A549 treated with CORT108297 at 1 μM for 4 hours (cell line): ENCODE data around the gene PAEP. TPM values are rescaled to one million over a fixed set of nuclear protein-coding genes. Genes with fewer than 3 reads are reported as not detected.

Experiments used
- total RNA-seq: library from RNA; stranded (reverse); fragments of 200-300 nt; extraction: Qiagen RNA extraction; gene quantifications from 5 replicates; pipeline ENCODE4 v1.2.3, GENCODE V29; 2022

The PAEP gene
- 0.14 to 0.28 TPM (median 0.21 TPM) in 5 replicates for total RNA-seq

GRCh38 chr9:135561391-135562234, at the start of gene PAEP:
Gene PAEP, plus strand, starts transcription at chr9:135561756.

GRCh38 chr9:135520916-135521607, 40.5 kb upstream of the PAEP start, which contains the start of gene LCN1:
Gene LCN1, plus strand, starts transcription at chr9:135521440. Its CDS starts 58 bp downstream, at chr9:135521498.

GRCh38 chr9:135545646-135546176, 15.8 kb upstream of the PAEP start, which contains the start of gene OBP2A:
Gene OBP2A, plus strand, starts transcription at chr9:135546126. Its CDS starts 55 bp downstream, at chr9:135546181.

Other genes starting within 250 kb of the PAEP start
- 15.6 to 21.1 TPM (median 20.0 TPM) in 5 replicates for gene PPP1R26, start 82.0 kb upstream of the PAEP start, total RNA-seq
- gene MRPS2, start 61.1 kb upstream of the PAEP start, total RNA-seq = 100 to 138 TPM (median 135 TPM) in 5 replicates
- 0.12 TPM in 1 of 5 replicates, not detected in the others for gene LCN1, start 40.3 kb upstream of the PAEP start, total RNA-seq
- not detected in 5 replicates for gene OBP2A, start 15.6 kb upstream of the PAEP start, total RNA-seq
- not detected in 5 replicates for gene GLT6D1, start 77.8 kb downstream of the PAEP start, total RNA-seq
- not detected in 5 replicates for gene LCN9, start 101.6 kb downstream of the PAEP start, total RNA-seq
- not detected in 5 replicates for gene SOHLH1, start 137.7 kb downstream of the PAEP start, total RNA-seq
- gene KCNT1, start 140.4 kb downstream of the PAEP start, total RNA-seq = 0.01 to 0.06 TPM in 2 of 5 replicates, not detected in the others